ENCODE measurements around the gene DEGS2. TPM values are rescaled to one million over a fixed set of nuclear protein-coding genes. Genes with fewer than 3 reads are reported as not detected.

Gene DEGS2
- total and polyA plus RNA-seq, 2 of the 13 experiments (the other 11 are each of a cell fraction or from before 2014, with no cell fraction given), result 0.09 TPM

DNA sequence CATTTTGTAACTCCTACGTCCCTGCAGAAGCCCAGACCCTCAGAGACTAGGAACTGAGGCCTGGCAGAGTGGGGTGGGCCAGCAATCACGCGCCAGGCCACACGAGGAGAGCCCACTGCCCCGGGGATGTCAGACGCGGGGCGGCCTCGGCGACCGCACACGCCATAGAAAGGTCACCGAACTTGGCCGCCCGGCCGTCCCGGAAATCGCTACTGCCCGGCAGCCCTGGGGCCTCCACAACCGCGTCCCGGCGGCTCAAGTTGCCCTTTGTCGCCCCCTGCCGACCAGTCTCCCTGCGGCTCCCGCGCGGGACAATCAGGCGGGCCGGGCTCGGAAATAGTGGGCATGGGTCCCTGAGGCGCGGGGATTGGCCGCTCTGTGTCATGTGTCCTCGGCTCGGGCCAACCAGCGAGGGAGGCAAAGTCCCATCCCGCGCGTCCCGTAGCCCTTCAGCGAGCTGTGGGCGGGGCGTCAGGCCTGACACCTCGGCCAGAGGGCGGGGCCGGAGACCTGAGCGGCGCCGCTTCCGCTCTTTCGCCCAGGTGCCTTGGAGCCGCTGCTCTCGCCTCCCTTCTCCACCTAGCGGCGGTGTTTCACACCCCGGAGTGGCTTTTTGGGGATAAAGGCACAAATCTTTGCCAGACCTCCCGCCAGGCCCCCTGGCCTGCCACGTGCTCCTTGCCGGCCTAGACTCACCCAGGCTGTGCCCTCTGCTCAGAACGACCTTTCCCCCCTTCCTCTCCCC is 33.4 kb upstream of the DEGS2 start (continued):
- TF ChIP-seq, protein P1, sequence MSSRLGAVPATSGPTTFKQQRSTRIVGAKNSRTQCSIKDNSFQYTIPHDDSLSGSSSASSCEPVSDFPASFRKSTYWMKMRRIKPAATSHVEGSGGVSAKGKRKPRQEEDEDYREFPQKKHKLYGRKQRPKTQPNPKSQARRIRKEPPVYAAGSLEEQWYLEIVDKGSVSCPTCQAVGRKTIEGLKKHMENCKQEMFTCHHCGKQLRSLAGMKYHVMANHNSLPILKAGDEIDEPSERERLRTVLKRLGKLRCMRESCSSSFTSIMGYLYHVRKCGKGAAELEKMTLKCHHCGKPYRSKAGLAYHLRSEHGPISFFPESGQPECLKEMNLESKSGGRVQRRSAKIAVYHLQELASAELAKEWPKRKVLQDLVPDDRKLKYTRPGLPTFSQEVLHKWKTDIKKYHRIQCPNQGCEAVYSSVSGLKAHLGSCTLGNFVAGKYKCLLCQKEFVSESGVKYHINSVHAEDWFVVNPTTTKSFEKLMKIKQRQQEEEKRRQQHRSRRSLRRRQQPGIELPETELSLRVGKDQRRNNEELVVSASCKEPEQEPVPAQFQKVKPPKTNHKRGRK (CRISPR knock-in tag; IDR thresholded peaks at IDR 0.05), result no peak
- TF ChIP-seq, protein P2, sequence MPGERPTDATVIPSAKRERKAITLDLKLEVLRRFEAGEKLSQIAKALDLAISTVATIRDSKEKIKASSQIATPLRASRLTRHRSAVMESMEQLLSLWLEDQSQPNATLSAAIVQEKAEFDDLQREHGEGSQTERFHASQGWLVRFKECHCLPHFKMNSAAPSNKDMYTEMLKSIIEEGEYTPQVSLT (CRISPR knock-in tag; IDR thresholded peaks at IDR 0.05; ENCODE audit: borderline replicate concordance, low read depth), result no peak
- peak; percentile 98; the same call in 1 of the 2 replicates for TF ChIP-seq ZFP90 (CRISPR knock-in tag; IDR thresholded peaks at IDR 0.05; ENCODE audit: borderline replicate concordance)
- TF ChIP-seq HMG20B (CRISPR knock-in tag; conservative IDR thresholded peaks at IDR 0.05), result peak; percentile 78
- TF ChIP-seq, protein P3, sequence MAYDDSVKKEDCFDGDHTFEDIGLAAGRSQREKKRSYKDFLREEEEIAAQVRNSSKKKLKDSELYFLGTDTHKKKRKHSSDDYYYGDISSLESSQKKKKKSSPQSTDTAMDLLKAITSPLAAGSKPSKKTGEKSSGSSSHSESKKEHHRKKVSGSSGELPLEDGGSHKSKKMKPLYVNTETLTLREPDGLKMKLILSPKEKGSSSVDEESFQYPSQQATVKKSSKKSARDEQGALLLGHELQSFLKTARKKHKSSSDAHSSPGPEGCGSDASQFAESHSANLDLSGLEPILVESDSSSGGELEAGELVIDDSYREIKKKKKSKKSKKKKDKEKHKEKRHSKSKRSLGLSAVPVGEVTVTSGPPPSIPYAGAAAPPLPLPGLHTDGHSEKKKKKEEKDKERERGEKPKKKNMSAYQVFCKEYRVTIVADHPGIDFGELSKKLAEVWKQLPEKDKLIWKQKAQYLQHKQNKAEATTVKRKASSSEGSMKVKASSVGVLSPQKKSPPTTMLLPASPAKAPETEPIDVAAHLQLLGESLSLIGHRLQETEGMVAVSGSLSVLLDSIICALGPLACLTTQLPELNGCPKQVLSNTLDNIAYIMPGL (CRISPR knock-in tag; IDR thresholded peaks at IDR 0.05; ENCODE audit: borderline replicate concordance in 1 of 2, low read depth in 1 of 2), result peak; percentile 96 to 99
- TF ChIP-seq, protein P4, sequence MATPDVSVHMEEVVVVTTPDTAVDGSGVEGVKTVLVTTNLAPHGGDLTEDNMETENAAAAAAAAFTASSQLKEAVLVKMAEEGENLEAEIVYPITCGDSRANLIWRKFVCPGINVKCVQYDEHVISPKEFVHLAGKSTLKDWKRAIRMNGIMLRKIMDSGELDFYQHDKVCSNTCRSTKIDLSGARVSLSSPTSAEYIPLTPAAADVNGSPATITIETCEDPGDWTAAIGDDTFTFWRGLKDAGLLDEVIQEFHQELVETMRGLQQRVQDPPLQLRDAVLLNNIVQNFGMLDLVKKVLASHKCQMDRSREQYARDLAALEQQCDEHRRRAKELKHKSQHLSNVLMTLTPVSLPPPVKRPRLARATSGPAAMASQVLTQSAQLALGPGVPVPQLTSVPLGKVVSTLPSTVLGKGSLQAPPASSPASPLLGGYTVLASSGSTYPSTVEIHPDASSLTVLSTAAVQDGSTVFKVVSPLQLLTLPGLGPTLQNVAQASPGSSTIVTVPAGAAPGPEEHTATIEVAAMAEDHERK (CRISPR knock-in tag; IDR thresholded peaks at IDR 0.05; ENCODE audit: low read depth), result no peak
- TF ChIP-seq, protein P5, sequence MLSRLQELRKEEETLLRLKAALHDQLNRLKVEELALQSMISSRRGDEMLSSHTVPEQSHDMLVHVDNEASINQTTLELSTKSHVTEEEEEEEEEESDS (CRISPR knock-in tag; IDR thresholded peaks at IDR 0.05; ENCODE audit: borderline replicate concordance), result peak; percentile 65; the same call in 1 of the 2 replicates
- TF ChIP-seq, protein P6, sequence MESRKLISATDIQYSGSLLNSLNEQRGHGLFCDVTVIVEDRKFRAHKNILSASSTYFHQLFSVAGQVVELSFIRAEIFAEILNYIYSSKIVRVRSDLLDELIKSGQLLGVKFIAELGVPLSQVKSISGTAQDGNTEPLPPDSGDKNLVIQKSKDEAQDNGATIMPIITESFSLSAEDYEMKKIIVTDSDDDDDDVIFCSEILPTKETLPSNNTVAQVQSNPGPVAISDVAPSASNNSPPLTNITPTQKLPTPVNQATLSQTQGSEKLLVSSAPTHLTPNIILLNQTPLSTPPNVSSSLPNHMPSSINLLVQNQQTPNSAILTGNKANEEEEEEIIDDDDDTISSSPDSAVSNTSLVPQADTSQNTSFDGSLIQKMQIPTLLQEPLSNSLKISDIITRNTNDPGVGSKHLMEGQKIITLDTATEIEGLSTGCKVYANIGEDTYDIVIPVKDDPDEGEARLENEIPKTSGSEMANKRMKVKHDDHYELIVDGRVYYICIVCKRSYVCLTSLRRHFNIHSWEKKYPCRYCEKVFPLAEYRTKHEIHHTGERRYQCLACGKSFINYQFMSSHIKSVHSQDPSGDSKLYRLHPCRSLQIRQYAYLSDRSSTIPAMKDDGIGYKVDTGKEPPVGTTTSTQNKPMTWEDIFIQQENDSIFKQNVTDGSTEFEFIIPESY (CRISPR knock-in tag; IDR thresholded peaks at IDR 0.05), result peak; percentile 68; the same call in 1 of the 2 replicates
- peak; percentile 93 for TF ChIP-seq RXRA (CRISPR knock-in tag; IDR thresholded peaks at IDR 0.05)
- TF ChIP-seq ZNF766 (CRISPR knock-in tag; IDR thresholded peaks at IDR 0.05; ENCODE audit: borderline replicate concordance), result peak; percentile 68
- TF ChIP-seq NCOA5 (CRISPR knock-in tag; IDR thresholded peaks at IDR 0.05), result 0 out of 2 replicates have a peak, but pooled peaks have one; percentile 42
- no peak for TF ChIP-seq ZNF101 (CRISPR knock-in tag; IDR thresholded peaks at IDR 0.05; ENCODE audit: borderline replicate concordance, low read depth)
- peak; percentile 90 for TF ChIP-seq ZSCAN20 (CRISPR knock-in tag; IDR thresholded peaks at IDR 0.05; ENCODE audit: borderline replicate concordance)
- TF ChIP-seq NAIF1 (CRISPR knock-in tag; IDR thresholded peaks at IDR 0.05; ENCODE audit: borderline replicate concordance), result peak; percentile 31; the same call in 1 of the 2 replicates
- TF ChIP-seq, protein P7, sequence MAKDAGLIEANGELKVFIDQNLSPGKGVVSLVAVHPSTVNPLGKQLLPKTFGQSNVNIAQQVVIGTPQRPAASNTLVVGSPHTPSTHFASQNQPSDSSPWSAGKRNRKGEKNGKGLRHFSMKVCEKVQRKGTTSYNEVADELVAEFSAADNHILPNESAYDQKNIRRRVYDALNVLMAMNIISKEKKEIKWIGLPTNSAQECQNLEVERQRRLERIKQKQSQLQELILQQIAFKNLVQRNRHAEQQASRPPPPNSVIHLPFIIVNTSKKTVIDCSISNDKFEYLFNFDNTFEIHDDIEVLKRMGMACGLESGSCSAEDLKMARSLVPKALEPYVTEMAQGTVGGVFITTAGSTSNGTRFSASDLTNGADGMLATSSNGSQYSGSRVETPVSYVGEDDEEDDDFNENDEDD (CRISPR knock-in tag; IDR thresholded peaks at IDR 0.05; ENCODE audit: borderline replicate concordance), result peak; percentile 95
- no peak; the same call in 1 of the 2 replicates for TF ChIP-seq ZFP62 (CRISPR knock-in tag; IDR thresholded peaks at IDR 0.05)

All from HepG2 (cell line).